Measurements from ENCODE around the gene TSG101. TPM values are rescaled to one million over a fixed set of nuclear protein-coding genes. Genes with fewer than 3 reads are reported as not detected.

Gene TSG101, protein sequence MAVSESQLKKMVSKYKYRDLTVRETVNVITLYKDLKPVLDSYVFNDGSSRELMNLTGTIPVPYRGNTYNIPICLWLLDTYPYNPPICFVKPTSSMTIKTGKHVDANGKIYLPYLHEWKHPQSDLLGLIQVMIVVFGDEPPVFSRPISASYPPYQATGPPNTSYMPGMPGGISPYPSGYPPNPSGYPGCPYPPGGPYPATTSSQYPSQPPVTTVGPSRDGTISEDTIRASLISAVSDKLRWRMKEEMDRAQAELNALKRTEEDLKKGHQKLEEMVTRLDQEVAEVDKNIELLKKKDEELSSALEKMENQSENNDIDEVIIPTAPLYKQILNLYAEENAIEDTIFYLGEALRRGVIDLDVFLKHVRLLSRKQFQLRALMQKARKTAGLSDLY
- total RNA-seq (2022) = 64.6 and 86.6 TPM in 2 replicates
- percentile 80 among the genes with signal in this experiment for Bru-seq, nascent RNA
- percentile 69 among the genes with signal in this experiment for BruChase-seq, experiment 1, labeled RNA remaining after a 2-hour chase
- percentile 76 among the genes with signal in this experiment for BruChase-seq, experiment 2, labeled RNA remaining after a 6-hour chase
- long read RNA-seq, transcript TSG101-201 (10 exons, 1,824 nt) = major isoform, 209 of 243 reads
- long read RNA-seq, partial matches to known transcripts = 8 of 243 reads
- long read RNA-seq, other reads (novel, unspliced or antisense) = 26 of 243 reads

DNA sequence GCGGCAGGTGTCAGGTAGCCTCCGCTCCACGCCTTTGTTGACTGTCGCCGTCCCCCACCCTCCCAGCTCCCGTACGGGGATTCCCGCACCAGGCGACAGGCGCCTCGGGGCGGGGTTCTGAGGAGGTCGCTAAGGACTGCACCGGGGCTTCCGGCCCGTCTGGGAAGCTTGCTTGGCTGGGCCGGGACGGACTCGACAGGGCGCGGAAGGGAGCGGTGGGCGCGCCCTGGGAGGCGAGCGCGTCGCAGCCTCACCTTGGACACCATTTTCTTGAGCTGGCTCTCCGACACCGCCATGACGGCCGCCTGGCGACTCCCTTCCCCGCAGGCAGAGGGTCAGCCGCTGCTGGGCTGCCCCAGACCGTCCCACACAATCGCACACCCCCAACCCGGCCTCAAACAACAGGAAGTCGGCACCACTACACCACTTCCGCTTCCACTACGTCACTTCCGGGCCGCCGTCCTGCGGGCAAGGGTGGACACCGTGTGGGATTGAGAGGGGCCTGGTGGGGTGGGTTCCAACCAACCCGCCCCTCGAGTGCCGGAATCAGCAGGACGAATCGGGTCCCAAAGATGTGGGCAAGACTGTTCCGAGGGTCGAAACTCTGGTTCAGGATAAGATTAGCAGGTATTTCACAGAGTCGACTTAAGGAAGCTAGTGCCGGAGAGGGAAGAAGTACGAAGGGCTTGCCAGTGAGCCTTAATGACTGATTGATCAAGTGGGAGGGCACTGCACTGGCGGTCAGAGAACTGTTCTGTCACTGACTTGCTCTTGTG lies at the start of gene TSG101:
TSG101 (minus strand) TSS at position 422 of the 776 bp plus-strand sequence; CDS start at position 296, 126 bp downstream.
- no peaks in the 10 kb centered on the region for H3K36me3 ChIP-seq (ENCODE audit: control insufficient read depth, insufficient read depth, low read length)
- no peaks in the 10 kb centered on the region for H3K4me1 ChIP-seq
- POLR2A ChIA-PET = interaction anchor here (0.5 to 2.2 kb wide), 17 partner anchors 9 to 214 kb away, joined by 3 to 28 read pairs (median 3); partner anchors contain the start of genes LDHA, SPTY2D1 and UEVLD
- Mint-ChIP-seq H3K4me1 (ENCODE audit: low read depth, unreplicated experiment) (no peaks in the 10 kb centered on the region), H3K9me3 (ENCODE audit: unreplicated experiment) (no peaks in the 10 kb centered on the region), H3K27ac (ENCODE audit: unreplicated experiment) (peak within 1 kb of the TSS; percentile 96), H3K36me3 (ENCODE audit: insufficient read depth, unreplicated experiment) (peaks cover 16% of the 10 kb centered on the region), H3K4me3 (ENCODE audit: unreplicated experiment) (peak within 1 kb of the TSS; percentile 91), H3K27me3 (ENCODE audit: insufficient read depth, unreplicated experiment) (no peaks in the 10 kb centered on the region)
- TF ChIP-seq, protein P1, sequence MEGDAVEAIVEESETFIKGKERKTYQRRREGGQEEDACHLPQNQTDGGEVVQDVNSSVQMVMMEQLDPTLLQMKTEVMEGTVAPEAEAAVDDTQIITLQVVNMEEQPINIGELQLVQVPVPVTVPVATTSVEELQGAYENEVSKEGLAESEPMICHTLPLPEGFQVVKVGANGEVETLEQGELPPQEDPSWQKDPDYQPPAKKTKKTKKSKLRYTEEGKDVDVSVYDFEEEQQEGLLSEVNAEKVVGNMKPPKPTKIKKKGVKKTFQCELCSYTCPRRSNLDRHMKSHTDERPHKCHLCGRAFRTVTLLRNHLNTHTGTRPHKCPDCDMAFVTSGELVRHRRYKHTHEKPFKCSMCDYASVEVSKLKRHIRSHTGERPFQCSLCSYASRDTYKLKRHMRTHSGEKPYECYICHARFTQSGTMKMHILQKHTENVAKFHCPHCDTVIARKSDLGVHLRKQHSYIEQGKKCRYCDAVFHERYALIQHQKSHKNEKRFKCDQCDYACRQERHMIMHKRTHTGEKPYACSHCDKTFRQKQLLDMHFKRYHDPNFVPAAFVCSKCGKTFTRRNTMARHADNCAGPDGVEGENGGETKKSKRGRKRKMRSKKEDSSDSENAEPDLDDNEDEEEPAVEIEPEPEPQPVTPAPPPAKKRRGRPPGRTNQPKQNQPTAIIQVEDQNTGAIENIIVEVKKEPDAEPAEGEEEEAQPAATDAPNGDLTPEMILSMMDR (IDR thresholded peaks at IDR 0.05; ENCODE audit: insufficient read depth in 1 of 2, low read depth in 1 of 2, low read length in 1 of 2, severe bottlenecking in 1 of 2, unreplicated experiment in 1 of 2) = no peak
- BruUV-seq (replicated peaks) = no TSS peak
- no peaks in the 10 kb centered on the region for H3K9me3 ChIP-seq
- CTCF ChIA-PET = interaction anchor here (1.1 to 2.2 kb wide), 5 partner anchors 13 to 412 kb away, joined by 3 to 11 read pairs (median 5); no protein-coding TSS in a partner anchor
- no peaks in the 10 kb centered on the region for H3K27me3 ChIP-seq (replicated peaks; ENCODE audit: control insufficient read depth, insufficient read depth, low read length)
- peak within 1 kb of the TSS; percentile 60 for H3K4me3 ChIP-seq (ENCODE audit: low read depth, low read length)
- intact Hi-C loops (cut with micrococcal nuclease; ENCODE audit: unreplicated experiment) = loop anchor here (2.0 to 10.0 kb wide), 4 partner anchors 108 to 282 kb away; partner anchors contain the start of genes GTF2H1, HPS5, LDHA and SAA2
- peak; percentile 96 to 97 for DNase-seq

DNA sequence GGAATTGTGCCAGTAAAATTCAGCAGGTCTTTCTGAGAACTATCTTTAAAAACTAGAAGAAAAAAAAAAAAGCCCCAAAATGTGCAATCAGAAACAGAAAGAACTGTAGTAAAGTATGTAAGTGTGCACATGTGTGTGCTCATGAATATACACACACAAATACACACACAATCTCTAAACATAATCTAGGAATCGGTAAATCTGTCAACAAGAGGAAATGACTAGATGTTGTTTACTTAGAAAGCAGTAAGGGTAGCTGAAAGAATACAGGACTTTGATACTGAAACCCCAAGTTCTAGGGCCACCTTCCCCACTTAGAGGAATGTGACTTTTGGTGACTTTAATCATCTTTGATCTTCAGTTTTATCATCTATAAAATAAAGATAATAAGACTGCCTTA lies 48.6 kb upstream of the TSG101 start:
- Histone ChIP-seq H3K9me3 (peaks cover 4% of the 10 kb centered on the region; the same call in 1 of the 2 replicates), H3K27me3 (replicated peaks; ENCODE audit: control insufficient read depth, insufficient read depth, low read length) (no peaks in the 10 kb centered on the region), H3K4me3 (ENCODE audit: low read depth, low read length) (no peak overlapping the region), H3K4me1 (peaks cover 16% of the 10 kb centered on the region), H3K36me3 (ENCODE audit: control insufficient read depth, insufficient read depth, low read length) (peaks cover 2% of the 10 kb centered on the region; the same call in 1 of the 2 replicates)
- Mint-ChIP-seq H3K27ac (ENCODE audit: unreplicated experiment) (no peak overlapping the region), H3K4me3 (ENCODE audit: unreplicated experiment) (no peak overlapping the region), H3K36me3 (ENCODE audit: insufficient read depth, unreplicated experiment) (peaks cover 36% of the 10 kb centered on the region), H3K9me3 (ENCODE audit: unreplicated experiment) (no peaks in the 10 kb centered on the region), H3K4me1 (ENCODE audit: low read depth, unreplicated experiment) (no peaks in the 10 kb centered on the region), H3K27me3 (ENCODE audit: insufficient read depth, unreplicated experiment) (no peaks in the 10 kb centered on the region)
- BruUV-seq (replicated peaks) = no TSS peak
- CTCF ChIA-PET = no interaction called here
- POLR2A ChIA-PET = no interaction called here
- intact Hi-C loops (cut with micrococcal nuclease; ENCODE audit: unreplicated experiment) = no loop called here
- DNase-seq = no peak
- TF ChIP-seq, protein P1 (IDR thresholded peaks at IDR 0.05; ENCODE audit: insufficient read depth in 1 of 2, low read depth in 1 of 2, low read length in 1 of 2, severe bottlenecking in 1 of 2, unreplicated experiment in 1 of 2) = no peak

DNA sequence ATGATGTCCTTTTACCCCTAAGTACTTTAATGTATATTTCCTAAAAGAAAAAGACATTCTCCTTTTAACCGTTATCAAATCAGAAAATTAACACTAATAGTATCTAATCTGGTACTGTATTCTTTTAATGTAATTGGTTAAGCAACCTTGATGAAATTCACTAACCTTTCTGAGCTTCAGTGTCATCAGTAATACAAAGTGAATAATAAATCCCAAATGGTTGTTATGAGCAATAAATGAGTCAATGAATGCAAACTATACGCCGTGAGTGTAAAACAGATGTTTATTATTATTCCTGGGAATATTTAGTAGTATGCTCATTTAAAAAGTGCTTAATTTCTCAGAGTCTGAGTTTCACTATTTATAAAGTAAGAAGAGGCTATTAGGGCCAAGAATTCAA lies 40.3 kb upstream of the TSG101 start:
- Mint-ChIP-seq H3K36me3 (ENCODE audit: insufficient read depth, unreplicated experiment) (peaks cover 13% of the 10 kb centered on the region), H3K4me3 (ENCODE audit: unreplicated experiment) (no peak overlapping the region), H3K9me3 (ENCODE audit: unreplicated experiment) (no peaks in the 10 kb centered on the region), H3K4me1 (ENCODE audit: low read depth, unreplicated experiment) (no peaks in the 10 kb centered on the region), H3K27me3 (ENCODE audit: insufficient read depth, unreplicated experiment) (no peaks in the 10 kb centered on the region), H3K27ac (ENCODE audit: unreplicated experiment) (no peak overlapping the region)
- Histone ChIP-seq H3K36me3 (ENCODE audit: control insufficient read depth, insufficient read depth, low read length) (no peaks in the 10 kb centered on the region), H3K9me3 (no peaks in the 10 kb centered on the region), H3K4me3 (ENCODE audit: low read depth, low read length) (no peak overlapping the region), H3K27me3 (replicated peaks; ENCODE audit: control insufficient read depth, insufficient read depth, low read length) (no peaks in the 10 kb centered on the region), H3K4me1 (no peaks in the 10 kb centered on the region)
- no peak for DNase-seq
- TF ChIP-seq, protein P1 (IDR thresholded peaks at IDR 0.05; ENCODE audit: insufficient read depth in 1 of 2, low read depth in 1 of 2, low read length in 1 of 2, severe bottlenecking in 1 of 2, unreplicated experiment in 1 of 2) = no peak
- ChIA-PET POLR2A (no interaction called here), CTCF (no interaction called here)
- BruUV-seq (replicated peaks) = no TSS peak
- intact Hi-C loops (cut with micrococcal nuclease; ENCODE audit: unreplicated experiment) = no loop called here

Measured in Caco-2 (cell line).